Measurements from ENCODE around the gene SRC.

Gene SRC

DNA sequence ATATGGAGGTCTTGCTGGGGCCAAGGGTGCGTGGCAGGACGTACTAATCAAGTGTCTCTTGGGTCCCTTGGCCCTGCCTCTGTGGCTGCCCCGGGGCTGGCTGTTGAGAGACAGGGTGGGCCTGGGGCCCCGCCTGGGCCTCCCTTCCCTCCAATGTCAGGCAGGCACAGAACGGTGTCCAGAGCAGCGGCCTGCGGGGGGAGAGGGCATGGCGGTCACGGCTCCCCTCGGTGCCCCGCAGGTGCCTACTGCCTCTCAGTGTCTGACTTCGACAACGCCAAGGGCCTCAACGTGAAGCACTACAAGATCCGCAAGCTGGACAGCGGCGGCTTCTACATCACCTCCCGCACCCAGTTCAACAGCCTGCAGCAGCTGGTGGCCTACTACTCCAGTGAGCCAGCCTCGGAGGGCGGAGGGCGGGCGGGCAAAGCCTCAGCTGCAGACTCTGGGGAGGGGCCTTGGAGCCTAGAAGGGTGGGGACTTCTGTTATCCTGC lies 50.0 kb downstream of the SRC start:
- DNase-seq (ENCODE audit: low read depth) = no peak

DNA sequence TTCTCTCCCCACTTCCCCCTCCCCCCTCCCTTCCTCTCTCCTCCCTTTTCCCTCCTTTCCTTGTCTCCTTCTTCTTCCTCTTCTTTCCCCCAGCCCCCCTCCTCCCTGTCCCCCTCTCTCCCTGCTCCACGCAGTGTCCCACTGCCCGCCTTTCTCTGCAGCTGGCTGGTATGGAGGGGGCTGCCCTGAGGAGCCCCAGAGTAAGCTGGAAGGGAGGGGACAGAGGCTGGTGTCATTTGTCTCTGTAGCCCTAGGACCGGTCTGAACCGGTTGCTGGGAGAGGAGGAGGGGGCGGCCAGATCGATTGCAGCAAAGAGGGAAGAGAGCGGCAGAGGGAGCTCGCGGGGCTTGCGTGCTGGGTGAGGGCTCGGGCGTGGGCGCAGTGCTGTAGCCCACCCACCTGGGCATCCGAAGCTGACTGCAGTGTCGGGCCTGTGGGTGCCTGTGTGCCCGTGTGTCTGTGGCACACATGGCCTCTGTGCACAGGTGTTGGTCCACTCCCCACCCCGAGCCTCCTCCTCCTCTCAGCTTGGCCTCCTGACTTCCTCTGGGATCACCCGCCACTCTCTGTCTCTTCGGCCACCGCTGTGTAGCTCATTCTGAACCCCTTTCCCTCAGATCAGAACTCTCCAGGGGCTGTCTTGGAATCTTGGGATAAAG lies 50.6 kb downstream of the SRC start:
- DNase-seq (ENCODE audit: low read depth) = no peak

DNA sequence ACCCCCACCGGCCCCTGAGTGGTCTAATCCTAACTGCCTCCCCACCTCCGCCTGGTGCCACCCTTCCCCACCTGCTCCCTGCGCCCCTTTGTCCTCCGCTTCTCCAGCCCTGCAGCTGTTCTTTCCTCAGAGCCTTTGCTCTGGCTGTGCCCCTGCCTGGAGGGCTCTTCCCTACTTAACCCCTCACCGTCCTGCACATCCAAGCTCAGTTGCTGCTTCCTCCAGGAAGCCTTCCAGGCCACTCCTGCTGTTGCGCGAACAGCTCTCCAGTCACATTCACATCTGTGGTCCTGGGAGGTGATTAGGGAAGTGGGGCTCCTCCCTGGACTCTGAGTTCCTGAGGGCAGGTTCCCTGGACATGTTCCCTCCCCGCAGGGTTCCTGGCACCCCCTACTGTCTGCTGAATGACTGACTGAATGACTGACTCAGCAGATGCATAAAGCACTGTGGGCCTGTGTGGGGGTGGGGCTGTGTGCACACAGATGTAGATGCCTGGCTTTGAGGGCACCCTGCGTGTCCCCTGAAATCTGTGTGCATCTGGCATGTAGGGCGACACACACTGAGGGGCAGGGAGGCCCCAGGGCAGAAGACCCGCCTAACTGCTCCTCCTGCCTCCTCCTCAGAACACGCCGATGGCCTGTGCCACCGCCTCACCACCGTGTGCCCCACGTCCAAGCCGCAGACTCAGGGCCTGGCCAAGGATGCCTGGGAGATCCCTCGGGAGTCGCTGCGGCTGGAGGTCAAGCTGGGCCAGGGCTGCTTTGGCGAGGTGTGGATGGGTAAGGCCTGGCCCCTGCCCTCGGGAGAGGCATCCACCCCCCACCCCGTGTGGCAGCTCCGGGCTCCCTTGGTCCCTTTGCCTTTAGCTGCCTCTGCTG lies 51.4 kb downstream of the SRC start:
- DNase-seq (ENCODE audit: low read depth) = no peak

DNA sequence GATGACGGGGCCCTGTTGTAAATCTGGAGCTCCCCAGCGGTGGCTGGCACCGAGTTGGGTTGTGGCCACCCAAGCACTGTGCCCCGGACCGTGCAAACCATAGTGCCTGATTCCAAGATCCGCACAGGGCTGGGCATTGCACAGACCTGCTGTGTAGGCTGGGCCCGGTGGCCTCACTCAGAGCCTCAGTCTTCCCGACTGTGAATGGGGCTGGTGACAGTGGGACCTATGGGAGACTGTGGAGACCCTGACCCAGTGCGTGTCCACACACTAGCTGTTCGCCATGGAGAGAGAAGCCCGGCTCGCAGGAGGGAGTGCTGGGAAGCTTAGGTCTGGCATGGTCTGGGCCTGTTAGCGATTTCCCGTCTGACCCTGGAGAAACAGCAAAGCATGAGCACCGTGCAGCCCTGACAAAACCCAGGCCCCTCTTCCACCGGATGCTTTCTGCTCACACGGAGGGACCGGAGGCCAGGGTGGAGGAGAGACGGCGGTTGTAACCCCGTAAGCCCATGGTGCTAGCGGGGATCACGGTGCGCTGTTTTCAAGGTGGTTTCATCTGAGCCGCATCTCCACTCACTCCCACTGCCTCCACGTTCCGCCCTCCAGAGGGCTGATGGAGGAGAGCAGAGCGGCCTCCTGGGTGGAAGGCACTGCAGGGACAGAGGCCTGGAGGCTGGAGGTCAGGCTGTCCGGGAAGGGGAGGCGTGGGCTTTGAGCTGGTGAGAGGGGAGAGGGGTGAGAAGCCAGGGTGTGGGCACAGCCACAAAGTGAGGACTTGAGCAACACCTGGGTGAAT lies 52.2 kb downstream of the SRC start:
- no peak for DNase-seq (ENCODE audit: low read depth)

DNA sequence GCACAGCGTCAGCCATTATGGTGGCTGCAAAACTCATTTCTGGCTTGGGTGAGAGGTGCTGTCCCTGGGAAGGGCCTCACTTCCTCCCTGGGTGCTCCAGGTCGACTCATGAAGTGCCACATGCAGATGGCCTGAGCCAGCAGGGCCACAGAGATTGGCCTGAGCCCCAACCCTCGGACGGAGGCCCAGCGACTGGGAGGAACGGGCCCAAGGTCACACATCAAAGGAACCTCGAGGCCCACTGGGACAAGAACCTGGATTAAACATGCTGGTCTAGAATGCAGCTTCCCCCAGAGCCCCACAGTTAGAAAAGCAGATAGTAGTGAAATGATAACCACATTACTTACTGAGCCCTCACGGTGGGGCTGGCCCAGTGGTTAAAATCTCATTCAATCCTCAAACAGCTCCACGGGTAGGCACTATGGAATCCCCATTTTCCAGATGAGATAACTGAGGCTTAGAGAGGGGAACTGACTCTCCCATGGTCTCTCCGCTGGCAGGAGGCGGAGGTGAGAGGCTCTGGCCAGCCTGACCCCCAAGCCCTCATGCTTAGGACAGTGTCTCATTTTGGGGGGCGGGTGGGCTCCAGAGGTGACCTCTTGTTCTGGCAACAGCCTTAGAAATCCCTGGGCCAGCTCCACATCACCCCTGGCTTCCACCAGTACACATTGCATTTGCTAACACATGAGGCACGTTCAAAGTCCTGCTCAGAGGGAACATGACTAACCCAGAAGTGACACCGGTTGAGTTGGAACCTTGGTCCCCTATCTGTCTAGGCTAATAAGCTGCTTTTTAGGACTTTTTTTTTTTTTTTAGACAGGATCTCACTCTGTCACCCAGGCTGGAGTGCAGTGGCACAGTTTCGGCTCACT lies 53.0 kb downstream of the SRC start:
- DNase-seq (ENCODE audit: low read depth) = no peak

DNA sequence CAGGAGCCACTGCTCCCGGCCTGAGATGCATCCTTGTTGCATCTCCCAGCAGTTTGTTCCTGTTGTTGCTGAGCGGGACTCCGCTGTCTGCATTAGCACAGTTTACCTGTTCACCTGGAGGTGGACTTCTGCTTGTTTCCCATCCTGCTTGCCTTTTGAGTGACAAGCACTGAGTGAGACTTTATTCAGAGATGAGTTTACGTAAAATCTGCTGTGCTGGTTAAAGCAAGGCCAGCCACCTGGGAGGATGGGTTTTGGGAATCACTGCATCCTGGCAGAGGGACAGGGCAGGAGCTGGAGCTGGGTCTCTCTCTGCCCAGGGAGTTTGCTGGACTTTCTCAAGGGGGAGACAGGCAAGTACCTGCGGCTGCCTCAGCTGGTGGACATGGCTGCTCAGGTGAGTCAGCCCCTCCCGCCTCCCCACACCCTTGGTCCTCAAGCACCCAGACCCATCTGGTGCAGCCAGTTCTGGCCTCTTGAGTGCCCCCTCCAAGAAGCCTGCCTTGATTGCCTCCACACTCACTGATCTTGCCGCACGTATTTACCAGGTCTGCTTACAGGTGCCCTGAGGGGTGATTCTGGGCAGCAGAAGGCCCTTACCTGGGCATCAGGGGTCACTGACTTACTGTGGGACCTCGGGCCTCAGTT lies 55.5 kb downstream of the SRC start:
- no peak for DNase-seq (ENCODE audit: low read depth)

DNA sequence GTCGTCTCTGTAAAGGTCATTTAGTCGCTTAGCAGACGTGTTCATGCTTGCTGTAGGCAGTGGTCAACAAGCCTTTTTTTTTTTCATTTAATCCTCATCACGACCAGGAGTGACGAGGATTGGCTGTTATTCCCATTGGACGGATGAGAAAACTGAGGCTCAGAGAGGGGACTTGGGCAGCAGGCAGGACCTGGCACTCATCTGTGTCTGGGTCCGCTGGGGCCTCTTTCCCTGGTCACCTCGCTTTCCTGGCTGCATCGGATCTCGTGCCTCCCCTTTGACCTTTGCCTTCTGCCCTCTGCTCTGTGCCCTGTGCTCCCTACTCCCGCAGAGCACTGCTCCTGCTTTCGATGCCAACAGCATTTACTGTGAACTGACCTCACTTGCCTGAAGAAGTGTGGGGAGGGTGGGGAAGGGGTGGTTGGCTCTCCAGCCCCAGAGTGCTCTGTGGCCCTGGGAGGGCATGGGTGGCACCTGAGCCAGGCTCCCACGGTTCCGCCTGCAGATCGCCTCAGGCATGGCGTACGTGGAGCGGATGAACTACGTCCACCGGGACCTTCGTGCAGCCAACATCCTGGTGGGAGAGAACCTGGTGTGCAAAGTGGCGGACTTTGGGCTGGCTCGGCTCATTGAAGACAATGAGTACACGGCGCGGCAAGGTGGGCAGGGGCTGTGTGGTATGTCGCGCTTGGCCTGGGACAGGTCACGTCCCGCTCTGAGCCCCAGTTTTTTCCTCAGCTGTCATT lies 56.2 kb downstream of the SRC start:
- DNase-seq (ENCODE audit: low read depth) = no peak

DNA sequence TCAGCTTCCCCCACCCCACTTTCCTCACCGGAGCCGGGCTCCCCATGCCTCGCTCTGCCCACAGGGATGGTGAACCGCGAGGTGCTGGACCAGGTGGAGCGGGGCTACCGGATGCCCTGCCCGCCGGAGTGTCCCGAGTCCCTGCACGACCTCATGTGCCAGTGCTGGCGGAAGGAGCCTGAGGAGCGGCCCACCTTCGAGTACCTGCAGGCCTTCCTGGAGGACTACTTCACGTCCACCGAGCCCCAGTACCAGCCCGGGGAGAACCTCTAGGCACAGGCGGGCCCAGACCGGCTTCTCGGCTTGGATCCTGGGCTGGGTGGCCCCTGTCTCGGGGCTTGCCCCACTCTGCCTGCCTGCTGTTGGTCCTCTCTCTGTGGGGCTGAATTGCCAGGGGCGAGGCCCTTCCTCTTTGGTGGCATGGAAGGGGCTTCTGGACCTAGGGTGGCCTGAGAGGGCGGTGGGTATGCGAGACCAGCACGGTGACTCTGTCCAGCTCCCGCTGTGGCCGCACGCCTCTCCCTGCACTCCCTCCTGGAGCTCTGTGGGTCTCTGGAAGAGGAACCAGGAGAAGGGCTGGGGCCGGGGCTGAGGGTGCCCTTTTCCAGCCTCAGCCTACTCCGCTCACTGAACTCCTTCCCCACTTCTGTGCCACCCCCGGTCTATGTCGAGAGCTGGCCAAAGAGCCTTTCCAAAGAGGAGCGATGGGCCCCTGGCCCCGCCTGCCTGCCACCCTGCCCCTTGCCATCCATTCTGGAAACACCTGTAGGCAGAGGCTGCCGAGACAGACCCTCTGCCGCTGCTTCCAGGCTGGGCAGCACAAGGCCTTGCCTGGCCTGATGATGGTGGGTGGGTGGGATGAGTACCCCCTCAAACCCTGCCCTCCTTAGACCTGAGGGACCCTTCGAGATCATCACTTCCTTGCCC lies 57.4 kb downstream of the SRC start:
- no peak for DNase-seq (ENCODE audit: low read depth)

DNA sequence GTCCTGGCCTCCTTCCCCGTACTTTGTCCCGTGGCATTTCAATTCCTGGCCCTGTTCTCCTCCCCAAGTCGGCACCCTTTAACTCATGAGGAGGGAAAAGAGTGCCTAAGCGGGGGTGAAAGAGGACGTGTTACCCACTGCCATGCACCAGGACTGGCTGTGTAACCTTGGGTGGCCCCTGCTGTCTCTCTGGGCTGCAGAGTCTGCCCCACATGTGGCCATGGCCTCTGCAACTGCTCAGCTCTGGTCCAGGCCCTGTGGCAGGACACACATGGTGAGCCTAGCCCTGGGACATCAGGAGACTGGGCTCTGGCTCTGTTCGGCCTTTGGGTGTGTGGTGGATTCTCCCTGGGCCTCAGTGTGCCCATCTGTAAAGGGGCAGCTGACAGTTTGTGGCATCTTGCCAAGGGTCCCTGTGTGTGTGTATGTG lies 58.5 kb downstream of the SRC start:
- no peak for DNase-seq (ENCODE audit: low read depth)

DNA sequence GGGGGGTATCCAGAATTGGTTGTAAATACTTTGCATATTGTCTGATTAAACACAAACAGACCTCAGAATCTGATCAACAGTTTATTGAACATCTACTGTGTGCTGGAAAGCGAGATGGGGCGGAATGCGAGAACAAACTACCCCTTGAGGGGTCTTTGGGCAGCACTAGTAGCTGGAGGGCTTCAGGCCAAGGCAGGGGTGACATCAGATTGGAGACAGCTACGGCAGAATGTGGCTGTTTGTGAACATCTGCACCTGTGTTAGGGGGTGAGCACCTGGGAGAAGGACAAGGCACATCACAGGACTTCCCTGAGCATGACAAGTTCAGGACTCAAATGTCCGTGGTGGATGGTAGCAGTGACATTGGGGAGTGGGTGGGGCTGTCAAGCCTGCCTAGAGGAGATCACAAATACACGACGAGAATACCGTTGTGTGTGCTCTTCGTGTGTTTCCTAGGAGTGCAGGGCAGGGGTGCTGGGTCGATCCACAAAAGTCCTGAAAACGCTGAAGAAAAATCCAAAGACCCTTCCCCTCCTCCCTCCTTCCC lies 59.5 kb downstream of the SRC start:
- no peak for DNase-seq (ENCODE audit: low read depth)

DNA sequence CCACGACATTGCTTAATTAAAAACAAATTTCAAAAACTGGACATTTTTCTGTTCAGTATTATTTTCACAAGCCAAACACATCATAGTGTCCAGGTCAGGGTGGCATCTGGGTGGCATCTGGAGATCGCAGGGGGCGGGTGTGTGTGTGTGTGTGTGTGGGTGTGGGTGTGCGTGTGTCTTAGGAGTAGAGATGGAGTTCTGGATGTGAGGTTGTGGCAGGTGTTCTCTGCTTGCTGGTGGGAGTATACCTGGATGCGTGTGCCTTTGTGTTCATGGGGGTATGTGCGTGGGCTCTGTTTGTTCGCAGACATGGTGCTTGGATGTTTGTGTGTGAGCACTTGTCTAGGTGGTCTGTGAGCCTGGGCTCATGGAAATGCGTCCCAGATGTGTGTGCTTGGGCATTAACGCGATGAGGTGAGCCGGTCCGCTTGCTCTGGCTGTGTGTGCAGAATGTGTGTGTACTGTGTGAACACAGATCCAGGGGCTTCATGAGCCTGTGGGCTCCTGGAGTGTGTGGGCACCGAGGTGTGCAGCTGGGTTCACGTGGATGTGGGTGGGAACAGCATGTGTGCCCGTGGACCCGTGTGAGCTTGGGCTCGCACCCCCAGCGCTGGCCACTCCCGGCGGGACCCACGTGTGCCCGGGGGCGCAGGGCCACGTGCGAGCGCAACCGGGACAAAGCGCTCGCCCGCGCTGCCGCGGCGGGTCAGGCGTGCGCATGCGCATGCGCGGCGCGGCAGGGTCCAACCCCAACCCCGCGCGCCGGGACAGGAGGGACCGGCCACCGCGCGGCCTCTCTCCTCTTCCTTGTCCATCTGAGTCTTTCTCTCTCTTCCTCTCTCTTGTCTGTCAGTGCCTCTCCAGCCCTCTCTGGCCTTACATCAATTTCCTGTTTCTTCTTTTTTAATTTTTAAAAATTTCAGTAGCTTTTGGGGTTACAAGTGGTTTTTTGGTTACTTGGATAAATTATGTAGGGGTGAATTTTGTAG lies 60.4 kb downstream of the SRC start:
- no peak for DNase-seq (ENCODE audit: low read depth)

DNA sequence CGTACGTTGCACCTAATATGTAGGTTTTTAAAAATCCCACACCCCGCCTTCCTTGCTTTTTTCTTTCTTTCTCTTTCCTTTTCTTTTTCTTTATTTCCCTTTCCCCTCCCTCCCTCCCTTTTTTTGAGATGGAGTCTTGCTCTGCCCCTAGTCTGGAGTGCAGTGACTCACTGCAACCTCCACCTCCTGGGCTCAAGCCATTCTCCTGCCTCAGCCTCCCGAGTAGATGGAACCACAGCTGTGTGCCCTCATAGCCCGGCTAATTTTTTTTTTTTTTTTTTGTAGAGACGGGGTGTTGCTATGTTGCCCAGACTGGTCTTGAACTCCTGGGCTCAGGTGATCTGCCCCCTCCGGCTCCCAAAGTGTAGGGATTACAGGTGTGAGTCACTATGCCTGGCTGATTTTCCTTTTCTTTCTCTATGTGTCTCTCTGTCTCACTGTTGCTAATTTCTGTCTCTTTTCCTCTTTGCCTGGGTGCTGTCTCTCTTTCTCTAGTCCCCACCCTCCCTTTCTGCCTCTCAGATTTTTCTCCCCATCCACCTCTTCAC lies 61.2 kb downstream of the SRC start:
- DNase-seq (ENCODE audit: low read depth) = no peak

DNA sequence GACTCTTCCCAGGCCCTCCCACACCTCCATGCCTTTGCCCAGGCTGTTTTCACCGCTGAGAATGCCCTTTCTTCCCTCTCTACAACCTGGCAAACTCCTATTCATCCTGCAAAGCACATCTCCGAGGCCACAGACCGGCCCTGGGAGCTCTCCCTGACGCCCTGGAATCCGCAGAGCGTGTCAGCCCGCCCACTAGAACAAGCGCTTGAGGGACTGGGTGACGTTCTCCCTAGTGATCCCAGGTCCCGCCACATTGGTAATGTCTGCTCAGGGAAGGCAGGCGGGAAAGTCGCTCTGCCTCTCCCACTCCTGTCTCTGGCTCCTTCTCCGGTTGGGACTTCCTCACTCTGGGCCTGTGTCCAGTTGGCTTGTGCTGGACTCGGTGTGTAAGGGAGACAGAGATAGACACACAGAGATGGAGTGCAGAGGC lies 61.6 kb downstream of the SRC start:
- DNase-seq (ENCODE audit: low read depth) = no peak

DNA sequence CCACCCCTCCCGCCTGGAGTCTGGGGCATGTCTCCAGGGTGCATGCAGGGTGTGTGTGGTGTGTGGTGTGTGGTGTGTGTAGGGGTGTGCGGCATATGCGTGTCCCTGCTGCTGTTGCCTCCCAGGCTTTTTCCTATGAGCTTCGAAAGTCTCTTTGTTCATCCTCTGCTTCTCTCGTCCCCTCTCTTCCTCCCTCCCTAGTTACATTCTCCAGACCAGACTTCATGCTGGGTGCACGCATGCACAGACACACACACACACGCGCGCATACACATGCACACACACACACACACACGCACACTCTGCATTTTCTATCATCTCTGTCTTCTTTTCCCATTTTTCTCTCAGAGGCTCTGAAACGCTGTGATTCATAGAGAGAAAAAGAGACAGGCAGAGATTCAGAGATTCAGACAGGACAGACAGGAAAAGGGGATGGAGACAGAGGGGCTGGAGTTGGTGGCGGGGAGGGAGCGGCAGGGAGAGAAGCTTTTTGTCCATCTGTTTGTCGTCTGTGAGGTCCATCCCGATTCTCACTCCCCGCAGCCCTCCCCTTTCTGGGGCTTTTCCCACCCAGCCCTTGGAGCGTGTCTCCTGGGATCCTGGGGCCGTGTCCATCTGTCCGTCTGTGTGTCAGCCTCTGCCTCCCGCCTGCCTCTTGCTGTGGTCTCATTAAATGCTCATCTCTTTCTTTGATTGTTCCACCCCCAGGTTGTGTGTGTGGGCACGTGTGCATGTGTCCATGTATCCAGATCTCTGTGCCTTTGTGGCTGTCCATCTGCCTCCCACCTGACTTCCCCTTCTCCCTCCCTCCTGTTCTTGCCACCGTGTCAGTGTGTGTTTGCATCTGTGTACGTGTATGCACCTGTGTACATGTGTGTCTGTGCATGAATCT lies 62.6 kb downstream of the SRC start:
- no peak for DNase-seq (ENCODE audit: low read depth)

DNA sequence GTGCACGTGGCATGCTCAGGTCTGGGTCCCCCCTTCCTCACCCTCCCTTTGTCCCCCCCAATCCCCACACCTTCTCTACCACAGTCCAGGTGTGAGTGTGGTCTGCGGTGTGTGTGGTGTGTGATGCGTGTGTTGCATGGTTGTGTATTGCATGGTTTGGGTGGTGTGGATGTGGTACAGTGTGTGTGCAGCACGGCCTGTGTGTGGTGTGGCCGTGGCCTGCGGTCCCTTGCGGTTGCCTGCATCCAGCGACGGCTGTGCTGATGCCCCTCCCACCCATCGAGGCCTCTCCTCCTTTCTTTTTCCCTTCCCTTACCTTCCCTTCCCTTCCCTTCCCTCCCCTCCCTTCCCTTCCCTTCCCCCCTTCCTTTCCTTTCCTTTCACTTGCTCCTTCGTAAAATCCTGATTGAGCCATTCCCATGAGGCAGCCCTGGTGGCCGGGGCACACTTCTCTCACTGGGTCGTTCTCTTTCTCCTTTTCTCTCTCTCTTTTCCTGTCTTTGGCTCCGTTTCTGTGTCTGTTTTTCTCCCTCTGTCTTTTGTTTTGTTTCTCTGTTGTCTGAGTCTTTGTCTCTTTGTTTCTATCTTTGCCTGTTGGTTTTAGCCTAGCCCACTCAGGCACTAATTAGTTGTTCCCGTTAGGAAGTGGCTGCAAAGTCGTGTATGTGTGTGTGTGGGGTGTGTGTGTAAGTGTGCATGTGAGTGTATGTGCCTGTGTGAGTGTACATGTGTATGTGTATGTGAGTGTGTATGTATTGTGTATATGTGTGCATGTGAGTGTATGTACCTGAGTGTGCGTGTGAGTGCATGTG lies 65.7 kb downstream of the SRC start:
- DNase-seq (ENCODE audit: low read depth) = no peak

DNA sequence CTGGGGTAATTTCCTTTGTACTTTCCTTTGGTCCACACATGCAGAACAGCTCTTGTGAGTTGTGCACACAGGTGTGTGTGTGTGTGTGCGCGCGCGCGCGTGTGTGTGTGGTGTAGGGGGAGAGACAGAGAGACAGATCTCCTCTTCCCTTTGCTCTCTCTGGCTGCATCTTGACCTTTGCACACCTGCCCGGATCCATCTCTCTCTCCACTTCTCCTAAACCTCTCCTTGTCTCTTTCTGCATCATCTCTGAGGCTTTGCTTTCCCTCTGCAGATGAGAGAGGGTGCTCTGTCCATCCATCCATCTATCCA lies 67.0 kb downstream of the SRC start:
- DNase-seq (ENCODE audit: low read depth) = no peak
